Lower lobe of right lung (tissue), 2 donors: ENCODE data around the gene SRCAP. TPM values are rescaled to one million over a fixed set of nuclear protein-coding genes. Genes with fewer than 3 reads are reported as not detected.

Source experiments
- ATAC-seq, 2 donors: fragments of 200-7000 bp; cut with Tn5 transposase; one replicate each; pipeline ENCODE4 v1.9.1; 2020 to 2022; ENCODE audit warnings: mild to moderate bottlenecking in 2 of 2, moderate library complexity in 2 of 2
- DNase-seq: peaks from one replicate; pipeline ENCODE4 v3.0.0-alpha.2; 2020
- H3K27ac ChIP-seq: fragments of 200-600 bp; one replicate; pipeline ENCODE4 v1.8.0; 2022
- H3K27me3 ChIP-seq: fragments of 200-600 bp; one replicate; pipeline ENCODE4 v1.8.0; 2022; ENCODE audit warnings: low read depth
- H3K36me3 ChIP-seq: fragments of 200-600 bp; one replicate; pipeline ENCODE4 v1.8.0; 2022; ENCODE audit warnings: mild to moderate bottlenecking
- H3K4me1 ChIP-seq: fragments of 200-600 bp; one replicate; pipeline ENCODE4 v1.8.0; 2022
- H3K4me3 ChIP-seq: fragments of 200-600 bp; one replicate; pipeline ENCODE4 v1.8.0; 2022; ENCODE audit warnings: mild to moderate bottlenecking
- H3K9me3 ChIP-seq: fragments of 200-600 bp; one replicate; pipeline ENCODE4 v1.8.0; 2022
- CTCF ChIP-seq: fragments of 200-600 bp; IDR thresholded peaks from one replicate; pipeline ENCODE4 v1.8.0; 2022; ENCODE audit warnings: antibody characterized with exemption, mild to moderate bottlenecking
- intact Hi-C: fragments of 100-400 bp; cut with DNase I; formaldehyde crosslinking; loops from one replicate; pipeline ENCODE4 v1.11.0; 2022
- total RNA-seq: library from RNA; stranded (reverse); fragmentation: NEBNext Ultra II Directional; extraction: Animal tissue kit (Norgen Biotek cat#: 25700); gene quantifications from one replicate; pipeline ENCODE4 v1.2.1, GENCODE V29; 2021
- donor health status: DM: no; HTN: yes; CAD: no; lungs with severe emphysema.

SRCAP gene
- total RNA-seq, 1 donor from 2014 or later = 73.8 TPM

- H3K36me3 ChIP-seq = peaks cover 69% of the 10 kb centered on the region
- H3K27me3 ChIP-seq = no peaks in the 10 kb centered on the region
- intact Hi-C loops = no loop called here
- peak; percentile 91 to 92 for ATAC-seq
- peak overlapping the region; percentile 37 for H3K4me3 ChIP-seq
- peak; percentile 91 for DNase-seq
- peak overlapping the region; percentile 88 for H3K27ac ChIP-seq
- no peak for TF ChIP-seq CTCF
- no peaks in the 10 kb centered on the region for H3K9me3 ChIP-seq
- H3K4me1 ChIP-seq = peaks cover 33% of the 10 kb centered on the region
These were observed 41.6 kb downstream of the SRCAP start for GRCh38 chr16:30740364-30741251.

- DNase-seq (peak; percentile 78), ATAC-seq (peak; percentile 92 to 93)
- Histone ChIP-seq H3K27me3 (no peaks in the 10 kb centered on the region), H3K4me1 (peaks cover 33% of the 10 kb centered on the region), H3K36me3 (peaks cover 61% of the 10 kb centered on the region), H3K4me3 (peak overlapping the region; percentile 24), H3K27ac (peak overlapping the region; percentile 88), H3K9me3 (no peaks in the 10 kb centered on the region)
- intact Hi-C loops = no loop called here
- no peak for TF ChIP-seq CTCF
These were observed 42.5 kb downstream of the SRCAP start for GRCh38 chr16:30741461-30741914.

- TF ChIP-seq CTCF = no peak
- H3K36me3 ChIP-seq = peaks cover 39% of the 10 kb centered on the region
- intact Hi-C loops = no loop called here
These were observed 44.7 kb downstream of the SRCAP start for GRCh38 chr16:30743716-30744115.

GRCh38 chr16:30744183-30744582 lies 45.2 kb downstream of the SRCAP start:
- Histone ChIP-seq H3K27me3 (no peaks in the 10 kb centered on the region), H3K27ac (no peak overlapping the region), H3K9me3 (no peaks in the 10 kb centered on the region), H3K36me3 (peaks cover 34% of the 10 kb centered on the region), H3K4me3 (no peak overlapping the region), H3K4me1 (peaks cover 40% of the 10 kb centered on the region)
- ATAC-seq = no peak
- TF ChIP-seq CTCF = no peak
- intact Hi-C loops = no loop called here
- no peak for DNase-seq

More at GRCh38 chr16:30743716-30744115, 44.7 kb downstream of the SRCAP start:
- H3K27me3 ChIP-seq = no peaks in the 10 kb centered on the region
- no peak for ATAC-seq
- no peak for DNase-seq
- H3K4me1 ChIP-seq = peaks cover 40% of the 10 kb centered on the region
- no peak overlapping the region for H3K4me3 ChIP-seq
- no peak overlapping the region for H3K27ac ChIP-seq
- no peaks in the 10 kb centered on the region for H3K9me3 ChIP-seq

- Histone ChIP-seq H3K4me1 (peaks cover 31% of the 10 kb centered on the region), H3K27me3 (no peaks in the 10 kb centered on the region), H3K9me3 (no peaks in the 10 kb centered on the region), H3K27ac (no peak overlapping the region), H3K36me3 (peaks cover 27% of the 10 kb centered on the region), H3K4me3 (no peak overlapping the region)
- ATAC-seq = no peak
- no peak for DNase-seq
- TF ChIP-seq CTCF = no peak
- intact Hi-C loops = no loop called here
These were observed 46.1 kb downstream of the SRCAP start for GRCh38 chr16:30745082-30745481.
